Activated CD4-positive, alpha-beta T cell treated with anti-CD3 and anti-CD28 coated beads for 4 hours (primary cell): ENCODE results near the gene FSCN2.

Experiments used
- DNase-seq, 2 donors: peaks; one replicate each; pipeline ENCODE4 v3.0.0-alpha.2; 2020

The FSCN2 gene

DNA sequence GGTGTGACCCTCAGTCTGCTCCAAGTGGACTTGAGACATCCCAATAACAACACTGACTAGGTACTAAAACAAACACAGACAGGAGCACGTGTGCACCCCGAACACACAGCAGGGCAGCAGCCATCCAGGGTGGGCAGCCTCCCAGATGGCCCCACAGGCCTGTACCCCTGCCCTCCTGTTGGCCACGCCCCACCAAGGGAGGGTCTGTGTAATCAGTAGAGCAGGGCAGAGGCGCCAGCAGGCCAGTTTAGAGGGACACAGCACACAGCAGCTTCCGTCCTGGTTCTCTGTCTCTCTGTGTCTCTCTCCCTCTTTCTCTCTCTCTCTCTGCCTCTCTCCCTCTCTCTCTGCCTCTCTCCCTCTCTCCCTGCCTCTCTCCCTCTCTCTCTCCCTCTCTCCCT lies 37.0 kb upstream of the FSCN2 start:
- no peak for DNase-seq

DNA sequence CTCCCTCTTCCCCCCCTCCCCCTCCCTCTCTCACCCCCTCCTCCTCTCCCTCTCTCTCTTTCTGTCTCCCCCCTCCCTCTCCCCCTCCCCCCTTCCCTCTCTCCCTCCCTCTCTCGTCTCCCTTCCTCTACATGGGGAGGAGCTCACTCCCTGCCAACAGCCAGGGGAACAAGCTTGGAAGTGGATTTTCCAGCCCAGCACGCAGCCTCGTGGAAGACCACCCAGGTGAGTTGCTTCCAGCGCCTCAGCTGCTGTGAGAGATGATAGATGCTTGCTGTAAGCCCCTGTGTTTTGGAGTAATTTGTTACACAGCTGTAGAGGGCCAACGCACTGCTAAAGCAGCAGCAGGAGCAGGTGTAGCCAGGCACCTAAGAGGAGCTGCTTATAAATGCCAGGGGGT lies 36.4 kb upstream of the FSCN2 start:
- DNase-seq, result no peak

DNA sequence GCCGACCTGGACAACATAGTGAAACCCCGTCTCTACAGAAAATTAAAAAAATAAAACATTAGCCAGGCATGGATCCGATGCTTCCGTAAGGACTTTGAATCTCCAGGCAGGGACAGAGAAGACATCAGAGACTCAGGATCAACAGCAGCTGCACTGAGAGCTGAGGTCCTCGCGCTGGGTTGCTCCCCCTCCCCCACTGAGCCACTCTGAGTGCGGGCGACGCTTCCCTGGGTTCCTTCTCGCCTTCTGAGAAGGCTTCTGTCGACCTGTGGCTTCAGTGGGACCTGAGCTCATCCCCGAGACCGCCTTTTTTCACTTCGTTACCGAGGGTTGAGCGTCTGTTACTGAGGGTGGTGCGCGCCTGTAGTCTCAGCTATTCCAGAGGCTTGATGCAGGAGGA lies 36.0 kb upstream of the FSCN2 start:
- DNase-seq, result no peak

DNA sequence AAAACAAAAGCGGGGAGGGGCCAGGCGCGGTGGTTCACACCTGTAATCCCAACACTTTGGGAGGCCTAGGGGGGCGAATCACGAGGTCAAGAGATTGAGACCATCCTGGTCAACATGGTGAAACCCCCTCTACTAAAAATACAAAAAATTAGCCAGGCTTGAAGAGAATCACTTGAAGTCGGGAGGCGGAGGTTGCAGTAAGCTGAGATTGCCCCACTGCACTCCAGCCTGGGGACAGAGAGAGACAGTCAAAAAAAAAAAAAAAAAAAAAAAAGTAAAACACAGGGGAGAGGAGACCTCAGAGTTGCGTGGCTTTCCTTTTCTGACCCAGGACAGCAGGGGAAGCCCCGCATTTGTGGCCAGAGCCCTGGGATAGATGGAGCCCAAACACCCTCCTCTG lies 35.5 kb upstream of the FSCN2 start:
- no peak for DNase-seq

DNA sequence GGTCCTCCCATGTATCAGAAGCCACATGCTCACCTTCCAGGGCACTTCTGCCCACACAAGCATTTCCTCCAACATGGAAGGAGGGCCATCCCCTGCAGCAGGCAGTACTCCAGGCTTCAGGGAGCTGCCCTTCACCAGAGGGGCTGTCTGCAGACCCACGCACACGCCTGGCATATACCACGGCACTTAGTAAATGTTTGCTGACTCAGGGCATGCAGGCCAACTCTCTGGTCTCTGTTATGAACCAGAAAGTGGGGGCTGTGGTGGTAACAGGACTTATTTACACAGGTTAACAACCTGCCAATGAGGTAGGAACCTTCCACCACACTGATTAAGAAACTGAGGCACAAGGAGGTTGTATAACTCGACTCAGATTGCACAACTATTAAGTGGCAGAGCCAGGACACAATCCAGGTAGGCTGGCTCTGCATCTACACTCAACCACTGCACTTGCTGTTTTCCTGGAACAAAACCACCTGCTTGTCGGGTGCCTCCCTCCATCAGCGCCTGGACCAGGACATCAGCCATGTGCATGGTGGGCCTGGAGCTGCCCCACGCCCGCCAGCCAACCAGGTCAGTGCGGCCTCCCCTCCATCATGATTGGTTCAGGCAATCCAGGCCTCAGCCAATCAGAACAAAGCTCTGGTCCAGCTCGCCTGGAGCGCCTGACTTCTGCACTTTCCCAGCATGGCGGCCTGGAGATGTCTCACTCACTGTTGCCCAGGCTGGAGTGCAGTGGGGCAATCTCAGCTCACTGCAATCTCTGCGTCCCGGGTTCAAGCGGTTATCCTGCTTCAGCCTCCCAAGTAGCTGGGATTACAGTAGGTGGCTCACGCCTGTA lies 34.8 kb upstream of the FSCN2 start:
- no peak for DNase-seq

DNA sequence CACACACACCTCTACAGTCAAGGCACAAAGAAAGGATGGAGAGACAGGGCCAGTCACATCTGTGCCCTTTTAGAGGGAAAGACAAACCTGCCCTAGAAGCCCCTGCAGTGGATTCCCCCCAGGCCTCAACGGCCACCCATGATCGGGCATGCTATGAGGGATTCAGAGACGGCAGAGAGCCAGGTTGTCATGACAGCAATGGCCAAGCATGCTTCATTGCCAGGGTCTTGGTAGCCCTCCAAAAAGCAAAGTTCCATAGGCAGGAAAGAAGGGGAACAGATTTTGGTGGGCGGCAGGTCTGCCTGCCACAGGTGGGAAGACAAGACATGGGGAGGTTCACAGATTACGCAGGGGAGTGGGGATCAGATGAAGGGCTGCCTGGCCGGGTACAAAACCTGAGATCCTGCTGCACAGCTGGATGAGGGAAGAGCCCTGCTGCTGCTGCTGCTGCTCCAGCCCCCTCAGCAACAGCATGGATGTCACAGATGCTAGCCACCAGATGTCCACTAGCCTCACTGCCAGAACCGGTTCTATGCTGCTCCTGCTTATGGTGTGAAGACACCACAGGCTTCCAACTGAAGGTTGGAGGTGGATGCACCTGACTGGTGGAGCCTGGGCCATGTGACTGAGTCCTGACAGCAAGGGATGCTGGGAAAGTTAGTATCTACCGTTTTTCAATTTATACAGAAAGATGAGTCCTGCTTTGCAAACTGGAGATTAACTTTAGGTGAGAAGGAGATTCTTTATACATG lies 33.4 kb upstream of the FSCN2 start:
- DNase-seq, result no peak

DNA sequence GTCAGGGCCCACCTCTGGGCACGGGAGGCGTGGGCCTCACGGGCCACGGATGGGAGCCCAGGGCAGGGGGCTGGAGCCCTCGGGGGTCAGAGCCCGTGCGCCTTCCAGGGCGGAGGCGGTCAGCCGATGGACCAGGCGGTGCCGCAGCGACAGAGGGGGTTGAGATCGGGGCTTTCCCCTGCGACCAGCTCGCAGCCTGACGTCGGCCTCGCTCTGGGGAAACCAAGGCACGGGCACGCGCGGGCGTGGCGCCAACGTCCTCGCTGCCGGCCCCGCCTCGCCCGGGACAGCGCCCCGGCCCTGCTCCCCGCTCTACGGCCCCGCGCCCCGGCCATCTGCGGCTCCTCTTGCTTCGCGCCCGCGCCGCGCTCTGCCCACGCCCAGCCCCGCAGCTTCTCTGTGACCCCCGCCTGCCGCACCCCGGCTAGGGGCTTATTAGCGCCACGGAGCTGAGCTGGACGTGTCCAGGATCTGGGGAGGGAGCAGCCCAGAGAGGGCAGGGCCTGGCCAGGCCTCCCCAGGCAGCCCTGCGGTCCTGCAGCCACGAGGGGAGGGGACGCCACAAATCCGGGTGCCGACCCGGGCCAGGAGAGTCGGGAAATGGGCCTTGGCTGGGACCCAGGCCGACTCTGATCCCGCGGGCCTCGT lies 29.1 kb upstream of the FSCN2 start:
- no peak for DNase-seq

DNA sequence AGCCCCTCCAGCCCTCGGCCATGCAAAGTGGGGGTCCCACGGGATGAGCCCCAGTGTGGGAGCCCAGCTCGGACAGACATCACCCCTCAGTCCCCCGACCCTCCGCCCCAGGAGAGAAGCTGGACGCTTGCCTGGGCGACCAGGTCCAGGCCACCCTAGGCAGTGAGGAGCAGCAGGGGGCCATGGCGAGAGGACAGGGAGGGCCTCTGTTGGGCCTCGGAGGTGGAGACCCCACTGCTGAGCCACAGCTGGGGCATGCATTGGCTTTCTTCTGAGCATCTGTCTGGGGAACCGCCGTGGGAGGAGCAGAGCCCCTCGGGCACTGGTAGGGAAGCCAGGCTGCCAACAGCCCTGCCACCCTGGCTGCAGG lies 28.6 kb upstream of the FSCN2 start:
- DNase-seq, result no peak

DNA sequence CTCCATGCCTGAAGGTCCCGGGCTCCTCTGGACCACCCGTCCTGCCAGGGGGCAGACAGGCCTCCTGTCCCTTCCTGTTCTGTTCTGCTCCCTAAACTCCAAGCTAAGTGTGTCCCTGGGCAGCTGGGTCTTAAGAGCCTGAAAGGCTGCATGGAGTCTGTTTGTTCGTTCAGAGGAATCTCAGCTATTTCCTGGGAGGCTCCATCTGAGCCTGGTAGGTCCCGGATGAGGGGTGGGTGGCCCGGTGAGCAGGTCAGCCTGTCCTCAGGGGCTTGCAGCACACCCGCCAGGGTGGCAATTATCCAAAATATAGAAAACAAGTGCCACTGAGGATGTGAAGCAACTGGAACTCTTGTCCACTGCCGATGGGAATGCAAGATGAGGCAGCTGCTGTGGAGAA lies 28.1 kb upstream of the FSCN2 start:
- DNase-seq, result no peak

DNA sequence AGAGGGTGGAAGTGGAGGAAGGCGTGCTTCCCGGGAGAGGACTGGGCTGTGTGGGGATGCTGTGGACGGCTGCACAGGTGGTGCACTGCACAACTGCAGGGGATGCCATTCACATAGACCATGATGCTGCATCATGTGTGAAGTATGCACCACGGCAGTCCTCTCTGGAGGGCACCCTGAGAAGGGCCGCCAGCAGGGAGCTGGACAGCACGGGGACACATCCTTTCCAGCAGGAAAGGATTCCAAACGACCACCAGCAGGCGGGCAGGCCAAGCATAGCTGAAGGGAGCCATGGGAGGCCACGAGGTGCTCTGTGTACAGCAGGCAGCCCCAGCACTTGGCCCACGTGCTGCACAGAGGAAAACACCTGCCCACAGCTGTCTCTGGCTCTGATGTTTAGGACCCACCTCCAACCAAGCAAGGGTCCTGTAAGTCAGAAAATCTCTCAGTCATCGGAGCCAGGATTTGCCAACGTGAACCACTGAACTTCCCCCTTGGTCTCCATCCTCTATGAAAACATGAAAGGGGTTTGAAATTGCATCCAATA lies 25.6 kb upstream of the FSCN2 start:
- no peak for DNase-seq

DNA sequence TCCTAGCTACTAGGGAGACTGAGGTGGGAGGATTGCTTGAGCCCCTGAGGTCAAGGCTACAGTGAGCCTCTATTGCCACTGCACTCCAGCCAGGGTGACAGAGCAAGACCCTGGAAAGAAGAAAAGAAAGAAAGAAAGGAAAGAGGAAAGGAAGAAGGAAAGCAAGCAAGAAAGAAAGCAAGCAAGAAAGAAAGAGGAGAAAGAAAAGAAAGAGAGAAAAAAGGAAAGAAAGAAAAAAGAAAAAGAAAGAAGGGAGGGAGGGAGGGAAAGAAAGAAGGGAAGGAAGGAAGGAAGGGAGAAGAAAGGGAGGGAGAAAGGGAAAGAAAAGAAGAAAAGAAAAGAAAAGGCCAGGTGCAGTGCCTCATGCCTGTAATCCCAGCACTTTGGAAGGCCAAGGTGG lies 24.6 kb upstream of the FSCN2 start:
- no peak for DNase-seq

DNA sequence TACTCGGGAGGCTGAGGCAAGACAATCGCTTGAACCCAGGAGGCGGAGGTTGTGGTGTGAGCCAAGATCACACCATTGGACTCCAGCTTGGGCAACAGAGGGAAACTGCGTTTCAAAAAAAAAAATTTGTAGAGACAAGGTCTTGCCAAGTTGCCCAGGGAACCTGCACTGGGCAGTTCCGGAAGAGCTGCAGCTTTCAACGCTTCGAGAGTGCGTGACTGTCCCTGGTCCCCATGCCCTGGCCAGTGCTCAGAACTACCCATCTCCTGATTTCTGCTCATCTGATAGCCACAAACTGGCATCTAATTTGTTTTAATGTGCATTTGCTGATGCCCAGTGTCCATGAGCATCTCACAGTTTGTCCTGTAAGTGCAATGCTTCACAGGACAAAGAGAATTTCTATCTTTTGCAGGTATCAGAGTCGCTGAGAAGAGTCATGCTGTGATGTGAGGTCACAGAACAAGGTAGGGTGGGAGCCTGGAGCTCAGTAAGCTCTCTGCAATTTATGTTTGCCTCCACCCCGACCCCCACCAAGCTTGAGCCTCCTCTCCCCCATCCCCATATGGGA lies 19.5 kb upstream of the FSCN2 start:
- no peak for DNase-seq

DNA sequence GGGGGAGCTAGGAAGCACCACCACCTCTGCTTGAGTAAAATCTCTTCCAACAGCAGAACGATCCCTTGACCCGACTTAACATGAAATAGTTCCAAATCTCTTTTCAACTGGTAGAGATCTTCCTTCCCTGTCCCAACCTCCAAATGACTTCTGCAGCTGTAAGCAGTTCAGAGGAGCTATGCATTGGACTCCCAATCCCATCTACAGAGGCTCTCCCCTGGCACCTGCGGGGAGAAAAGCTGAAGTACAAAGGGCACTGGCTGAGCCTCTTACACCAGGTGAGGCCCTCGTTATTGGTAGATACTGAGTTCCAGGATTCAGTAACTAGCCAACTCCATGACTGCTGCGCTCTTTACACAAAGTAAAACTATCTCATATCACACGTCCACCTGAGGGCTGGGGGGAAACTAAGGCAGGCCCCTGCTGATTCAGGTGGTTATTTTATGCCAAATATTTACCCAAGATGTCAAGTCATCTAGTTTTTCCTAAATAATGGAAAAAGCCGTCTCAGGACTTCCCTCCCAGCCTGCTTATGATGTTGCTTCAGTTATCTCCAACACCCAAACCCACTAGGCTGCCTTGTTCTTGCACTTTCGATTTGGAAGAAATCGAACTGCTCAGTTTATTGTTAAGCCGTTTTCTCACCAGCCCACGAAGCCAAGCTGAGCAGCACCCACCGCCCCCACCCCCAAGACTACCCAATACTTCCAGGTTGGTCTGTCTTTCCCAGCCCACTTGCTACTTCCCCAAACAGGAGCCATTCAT lies 18.8 kb upstream of the FSCN2 start:
- DNase-seq, result peak; percentile 42 to 46

DNA sequence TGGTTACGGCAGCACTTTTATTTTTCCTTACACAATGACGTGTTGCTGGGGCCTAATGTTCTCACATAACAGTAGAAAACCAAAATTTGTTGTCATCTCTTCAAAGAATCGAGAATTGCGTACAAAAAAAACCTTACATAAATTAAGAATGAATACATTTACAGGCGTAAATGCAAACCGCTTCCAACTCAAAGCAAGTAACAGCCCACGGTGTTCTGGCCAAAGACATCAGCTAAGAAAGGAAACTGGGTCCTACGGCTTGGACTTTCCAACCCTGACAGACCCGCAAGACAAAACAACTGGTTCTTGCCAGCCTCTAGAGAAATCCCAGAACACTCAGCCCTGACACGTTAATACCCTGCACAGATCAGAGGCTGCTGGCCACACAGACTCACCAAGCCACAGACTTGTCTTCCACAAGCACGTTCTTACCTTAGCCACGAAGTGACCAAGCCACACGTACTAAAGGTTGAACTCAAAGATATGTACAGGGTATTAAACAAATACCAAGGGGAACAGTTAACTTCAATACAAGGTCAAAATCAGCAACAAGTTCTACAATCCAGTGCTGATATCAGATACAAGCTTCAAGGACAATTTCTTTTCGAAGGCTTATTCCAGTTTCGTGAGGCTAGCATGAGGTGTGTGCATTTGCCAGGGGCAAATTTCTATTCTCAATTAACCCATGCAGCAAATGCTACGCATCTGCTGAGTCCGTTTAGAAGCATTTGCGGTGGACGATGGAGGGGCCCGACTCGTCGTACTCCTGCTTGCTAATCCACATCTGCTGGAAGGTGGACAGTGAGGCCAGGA lies 18.0 kb upstream of the FSCN2 start:
- DNase-seq, result no peak

DNA sequence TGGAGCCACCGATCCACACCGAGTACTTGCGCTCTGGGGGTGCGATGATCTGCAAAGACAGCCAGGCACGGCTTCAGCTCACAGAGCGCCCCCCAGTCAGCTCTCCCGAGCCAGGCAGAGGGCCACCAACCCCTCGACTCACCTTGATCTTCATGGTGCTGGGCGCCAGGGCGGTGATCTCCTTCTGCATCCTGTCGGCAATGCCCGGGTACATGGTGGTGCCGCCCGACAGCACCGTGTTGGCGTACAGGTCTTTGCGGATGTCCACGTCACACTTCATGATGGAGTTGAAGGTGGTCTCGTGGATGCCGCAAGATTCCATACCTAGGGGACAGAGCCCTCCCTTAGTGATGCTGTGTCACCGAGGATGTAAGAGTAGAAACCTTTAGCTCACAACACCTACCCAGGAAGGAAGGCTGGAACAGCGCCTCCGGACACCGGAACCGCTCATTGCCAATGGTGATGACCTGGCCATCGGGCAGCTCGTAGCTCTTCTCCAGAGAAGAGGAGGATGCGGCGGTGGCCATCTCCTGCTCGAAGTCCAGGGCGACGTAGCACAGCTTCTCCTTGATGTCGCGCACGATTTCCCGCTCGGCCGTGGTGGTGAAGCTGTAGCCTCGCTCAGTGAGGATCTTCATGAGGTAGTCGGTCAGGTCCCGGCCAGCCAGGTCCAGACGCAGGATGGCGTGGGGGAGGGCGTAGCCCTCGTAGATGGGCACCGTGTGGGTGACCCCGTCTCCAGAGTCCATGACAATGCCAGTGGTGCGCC lies 17.2 kb upstream of the FSCN2 start:
- DNase-seq, result peak in 1 of 2 donors; percentile 27

DNA sequence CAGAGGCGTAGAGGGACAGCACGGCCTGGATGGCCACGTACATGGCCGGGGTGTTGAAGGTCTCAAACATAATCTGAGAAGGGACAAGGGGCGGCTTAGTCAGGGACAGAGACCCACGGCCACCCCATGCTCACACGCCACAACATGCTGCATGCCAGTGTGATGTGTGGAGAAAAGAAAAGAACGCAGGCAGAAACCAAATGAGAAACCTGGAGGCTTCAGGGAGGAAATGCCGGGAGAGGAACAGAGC lies 16.7 kb upstream of the FSCN2 start:
- DNase-seq, result no peak

DNA sequence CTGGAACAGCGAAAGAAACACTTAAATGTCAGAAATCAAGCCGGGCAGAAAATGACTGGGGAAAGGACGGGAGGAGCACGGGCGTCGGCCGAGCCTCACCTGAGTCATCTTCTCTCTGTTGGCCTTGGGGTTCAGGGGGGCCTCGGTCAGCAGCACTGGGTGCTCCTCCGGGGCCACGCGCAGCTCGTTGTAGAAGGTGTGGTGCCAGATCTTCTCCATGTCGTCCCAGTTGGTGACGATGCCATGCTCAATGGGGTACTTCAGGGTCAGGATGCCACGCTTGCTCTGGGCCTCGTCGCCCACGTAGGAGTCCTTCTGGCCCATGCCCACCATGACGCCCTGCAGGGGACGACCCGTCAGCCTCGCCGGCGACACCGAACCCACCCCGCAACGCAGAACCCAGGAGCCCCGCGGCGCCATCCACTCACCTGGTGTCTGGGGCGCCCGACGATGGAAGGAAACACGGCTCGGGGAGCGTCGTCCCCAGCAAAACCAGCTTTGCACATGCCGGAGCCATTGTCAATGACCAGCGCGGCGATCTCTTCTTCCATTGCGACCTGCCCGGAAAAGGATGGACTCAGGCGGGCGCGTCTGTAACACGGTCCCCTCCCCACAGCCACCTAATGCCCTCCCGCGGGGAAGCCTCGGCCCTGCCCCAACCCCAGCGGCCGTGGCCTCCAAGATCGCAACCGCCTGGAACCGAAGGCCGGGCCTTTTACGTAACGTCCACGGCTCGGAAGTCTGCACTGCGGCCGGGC lies 16.2 kb upstream of the FSCN2 start:
- DNase-seq, result peak; percentile 36 to 48

DNA sequence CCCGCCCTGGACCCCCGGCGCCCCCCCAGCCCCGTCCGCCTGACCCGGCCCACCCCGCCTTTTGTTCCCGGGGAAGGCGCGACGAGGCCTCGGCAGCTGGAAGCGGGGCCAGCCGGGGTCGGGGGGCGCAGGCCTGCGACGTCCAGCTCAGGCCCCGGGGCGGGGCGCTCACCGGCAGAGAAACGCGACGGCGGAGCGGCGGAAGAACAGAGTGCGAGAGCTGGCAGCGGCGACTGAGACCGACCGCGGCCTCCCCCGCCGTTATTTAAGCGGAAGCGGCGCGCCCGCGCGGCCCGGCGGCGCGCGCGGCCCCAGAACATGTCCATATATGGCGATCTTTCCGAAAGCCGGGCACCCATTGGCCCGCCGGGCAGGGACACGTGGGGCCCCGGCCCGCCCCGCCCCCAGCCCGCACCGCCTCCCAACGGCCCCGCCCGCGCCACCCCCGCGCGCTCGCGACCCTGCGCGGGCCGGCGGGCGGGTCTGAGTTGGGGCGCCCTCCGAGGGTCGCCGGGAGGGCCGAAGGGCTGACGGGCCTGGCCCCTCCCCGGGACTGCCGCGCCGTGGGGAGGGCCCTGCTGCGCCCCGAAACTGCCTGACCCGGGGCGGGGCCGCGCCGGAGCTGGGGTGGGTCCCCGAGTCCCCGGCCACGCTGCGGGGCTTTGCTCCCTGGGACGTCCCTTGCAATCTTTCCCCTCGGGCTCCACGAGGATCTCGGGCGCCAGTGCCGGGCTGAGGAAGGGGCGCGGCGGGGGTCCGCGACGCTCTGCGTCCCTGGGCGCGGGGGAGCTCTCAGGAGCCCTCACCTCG lies 15.4 kb upstream of the FSCN2 start, which contains the start of gene ACTG1:
Gene ACTG1 (minus strand): TSS at position 238 of the 810 bp plus-strand sequence. CDS start 445 bp downstream, outside the sequence.
- peak; percentile 90 to 91 for DNase-seq

DNA sequence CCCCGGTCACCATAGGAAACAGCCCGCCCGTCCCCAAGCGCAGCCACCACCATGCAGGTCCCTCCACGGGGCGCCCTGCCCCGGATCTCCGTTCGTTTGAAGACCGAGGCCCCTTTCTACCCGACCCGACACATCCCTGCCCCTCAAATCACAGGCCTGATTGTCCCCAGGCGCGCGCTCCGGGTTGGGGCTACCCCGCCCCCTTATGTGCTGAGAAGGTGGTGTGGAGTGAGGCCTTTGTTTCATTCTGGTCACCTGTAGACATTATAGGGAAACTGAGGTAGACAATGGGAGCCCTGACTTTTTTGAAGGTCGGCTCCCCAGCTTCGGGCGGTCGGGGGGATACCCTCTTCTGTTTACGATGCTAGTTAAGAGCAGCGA lies 14.8 kb upstream of the FSCN2 start:
- peak; percentile 57 to 64 for DNase-seq
